Transverse colon (tissue), 4 donors: ENCODE data around the gene SSH2.

Experiments
- CTCF ChIP-seq, 5 experiments: fragments of 200-600 bp in 3 of 5; fragments of 450-650 bp in 2 of 5; sonication (generic) in 3 of 5; IDR thresholded peaks; 1 replicate in 2 of 5; 2 replicates in 3 of 5; pipeline ENCODE4 v1.5.1; 2016 to 2017; ENCODE audit warnings: antibody characterized with exemption in 5 of 5, inconsistent platforms in 3 of 5, mild to moderate bottlenecking in 2 of 5, moderate library complexity in 1 of 5
- EP300 ChIP-seq: sonication (generic); formaldehyde crosslinking; IDR thresholded peaks from one replicate; pipeline ENCODE4 v1.6.1; 2017; ENCODE audit warnings: antibody characterized with exemption, low read depth
- POLR2A ChIP-seq: fragments of 450-650 bp; IDR thresholded peaks from one replicate; pipeline ENCODE4 v1.6.1; 2016; ENCODE audit warnings: antibody characterized with exemption, mild to moderate bottlenecking, moderate library complexity
- POLR2AphosphoS5 ChIP-seq, 3 donors: sonication (generic); formaldehyde crosslinking; IDR thresholded peaks; one replicate each; pipeline ENCODE4 v1.6.1; 2016; ENCODE audit warnings: antibody characterized with exemption in 3 of 3

GRCh38 chr17:29610395-29610794 lies 319.6 kb downstream of the SSH2 start:
- TF ChIP-seq CTCF (IDR thresholded peaks at IDR 0.05) = no peak
- TF ChIP-seq EP300 = no peak
- TF ChIP-seq POLR2A = no peak
- no peak for TF ChIP-seq POLR2AphosphoS5 (IDR thresholded peaks at IDR 0.05)
